GM23338 (cell line): ENCODE results near the gene FRMD4A. TPM values are rescaled to one million over a fixed set of nuclear protein-coding genes. Genes with fewer than 3 reads are reported as not detected.

Source experiments
- ATAC-seq: fragments of 200-7000 bp; cut with Tn5 transposase; 3 replicates; pipeline ENCODE4 v1.9.1; 2020
- DNase-seq: peaks from one replicate; pipeline ENCODE4 v3.0.0-alpha.2; 2015; ENCODE audit warnings: low spot score
- H2AFZ ChIP-seq: fragments of 200-600 bp; sonication (generic); 2 replicates; pipeline ENCODE4 v1.8.0; 2016; ENCODE audit warnings: antibody characterized with exemption, mild to moderate bottlenecking, moderate library complexity
- H3F3A ChIP-seq: fragments of 200-600 bp; sonication (generic); replicated peaks from 2 replicates; pipeline ENCODE4 v1.8.0; 2017; ENCODE audit warnings: antibody characterized with exemption, mixed run types, low read depth
- H3K27ac ChIP-seq: fragments of 200-600 bp; sonication (generic); 2 replicates; pipeline ENCODE4 v1.6.1; 2016; ENCODE audit warnings: low read depth
- H3K27me3 ChIP-seq: fragments of 200-600 bp; sonication (generic); 2 replicates; pipeline ENCODE4 v1.8.0; 2016; ENCODE audit warnings: mild to moderate bottlenecking, mixed run types, moderate library complexity; ENCODE audit not compliant: insufficient read depth
- H3K36me3 ChIP-seq: fragments of 200-600 bp; sonication (generic); 2 replicates; pipeline ENCODE4 v1.8.0; 2016; ENCODE audit warnings: mild to moderate bottlenecking; ENCODE audit not compliant: insufficient read depth
- H3K4me1 ChIP-seq: fragments of 200-600 bp; sonication (generic); 2 replicates; pipeline ENCODE4 v1.8.0; 2016; ENCODE audit warnings: mild to moderate bottlenecking, moderate library complexity; ENCODE audit not compliant: insufficient read depth
- H3K4me2 ChIP-seq: fragments of 200-600 bp; sonication (generic); 2 replicates; pipeline ENCODE4 v1.7.1; 2017; ENCODE audit warnings: mixed run types
- H3K4me3 ChIP-seq: fragments of 200-600 bp; sonication (generic); 2 replicates; pipeline ENCODE4 v1.6.1; 2016; ENCODE audit warnings: mixed run types
- H3K79me2 ChIP-seq: fragments of 200-600 bp; sonication (generic); replicated peaks from 2 replicates; pipeline ENCODE4 v1.8.0; 2017; ENCODE audit warnings: mild to moderate bottlenecking; ENCODE audit not compliant: insufficient read depth
- H3K9me2 ChIP-seq: fragments of 200-600 bp; sonication (generic); 2 replicates; pipeline ENCODE4 v1.8.0; 2017; ENCODE audit not compliant: insufficient read depth
- H4K20me1 ChIP-seq: fragments of 200-600 bp; sonication (generic); replicated peaks from 2 replicates; pipeline ENCODE4 v1.8.0; 2017; ENCODE audit warnings: mild to moderate bottlenecking; ENCODE audit not compliant: insufficient read depth
- H3K27ac Mint-ChIP-seq: 2 replicates; pipeline ENCODE4 v1.8.0; 2020; ENCODE audit warnings: inconsistent platforms, mild to moderate bottlenecking, moderate library complexity, mixed read lengths
- H3K27me3 Mint-ChIP-seq: 3 replicates; pipeline ENCODE4 v1.8.0; 2022; ENCODE audit warnings: low read depth, mild to moderate bottlenecking, moderate library complexity, mixed read lengths, inconsistent platforms; ENCODE audit not compliant: insufficient read depth, poor library complexity
- H3K36me3 Mint-ChIP-seq: 3 replicates; pipeline ENCODE4 v1.8.0; 2021; ENCODE audit warnings: low read depth, mild to moderate bottlenecking, inconsistent platforms, moderate library complexity, mixed read lengths
- H3K4me1 Mint-ChIP-seq: 3 replicates; pipeline ENCODE4 v1.8.0; 2020; ENCODE audit warnings: mild to moderate bottlenecking, inconsistent platforms, mixed read lengths
- H3K4me3 Mint-ChIP-seq: 3 replicates; pipeline ENCODE4 v1.8.0; 2021; ENCODE audit warnings: moderate library complexity, mild to moderate bottlenecking, inconsistent platforms, mixed read lengths
- H3K9me3 Mint-ChIP-seq: 3 replicates; pipeline ENCODE4 v1.8.0; 2020; ENCODE audit warnings: moderate library complexity, mild to moderate bottlenecking, inconsistent platforms, mixed read lengths
- CREB1 ChIP-seq: fragments of 250-450 bp; sonication (Bioruptor Pico); IDR thresholded peaks from 2 replicates; pipeline ENCODE4 v1.5.0; 2020; ENCODE audit warnings: low read depth, mild to moderate bottlenecking, moderate library complexity
- EZH2 ChIP-seq: fragments of 200-600 bp; sonication (generic); IDR thresholded peaks from one replicate; pipeline ENCODE4 v1.8.0; 2017; ENCODE audit warnings: antibody characterized with exemption, mild to moderate bottlenecking, low read depth; ENCODE audit not compliant: unreplicated experiment
- EZH2phosphoT487 ChIP-seq: fragments of 200-600 bp; sonication (generic); IDR thresholded peaks from one replicate; pipeline ENCODE4 v1.8.1; 2018; ENCODE audit warnings: antibody characterized with exemption; ENCODE audit not compliant: unreplicated experiment
- JUNB ChIP-seq: IDR thresholded peaks from one replicate; pipeline ENCODE4 v1.6.1; 2016; ENCODE audit warnings: antibody characterized with exemption; ENCODE audit not compliant: unreplicated experiment
- NANOG ChIP-seq: IDR thresholded peaks from 2 replicates; pipeline ENCODE4 v1.6.1; 2016; ENCODE audit warnings: antibody characterized with exemption, borderline replicate concordance
- POLR2AphosphoS5 ChIP-seq: IDR thresholded peaks from 2 replicates; pipeline ENCODE4 v1.6.1; 2016; ENCODE audit warnings: antibody characterized with exemption, low read depth
- STAT1 ChIP-seq: IDR thresholded peaks from one replicate; pipeline ENCODE4 v1.6.1; 2016; ENCODE audit warnings: antibody characterized with exemption; ENCODE audit not compliant: unreplicated experiment
- ZNF114 ChIP-seq: fragments of 250-450 bp; sonication (Bioruptor Pico); IDR thresholded peaks from 2 replicates; pipeline ENCODE4 v1.5.0; 2020; ENCODE audit warnings: mild to moderate bottlenecking, moderate library complexity
- ZNF331 ChIP-seq: fragments of 250-450 bp; sonication (Bioruptor Pico); IDR thresholded peaks from 2 replicates; pipeline ENCODE4 v1.5.0; 2020; ENCODE audit warnings: low read depth, mild to moderate bottlenecking, moderate library complexity
- ZNF462 ChIP-seq: fragments of 250-450 bp; sonication (Bioruptor Pico); IDR thresholded peaks from 2 replicates; pipeline ENCODE4 v1.5.0; 2020; ENCODE audit warnings: mild to moderate bottlenecking, moderate library complexity
- polyA plus RNA-seq: library from polyadenylated mRNA; unstranded; fragments of >200 nt; fragmentation: Nextera tagmentation; extraction: Ambion mirVana; gene quantifications from 2 replicates; pipeline ENCODE4 v1.2.1, GENCODE V29; 2016
- total RNA-seq: library from RNA; depleted of rRNA; stranded (reverse); fragments of >200 nt; shearing (Covaris generic); gene quantifications from 2 replicates; pipeline ENCODE4 v1.2.3, GENCODE V29; 2014
- TF ChIP-seq, protein P1 (sequence below): IDR thresholded peaks from 2 replicates; pipeline ENCODE4 v1.6.1; 2016; ENCODE audit warnings: antibody characterized with exemption
- TF ChIP-seq, protein P2 (sequence below), 2 experiments: fragments of 200-600 bp in 1 of 2; sonication (generic) in 1 of 2; conservative IDR thresholded peaks; 2 replicates each; pipeline versions ENCODE4 v1.5.1 to v1.6.1; 2016 to 2017; ENCODE audit warnings: antibody characterized with exemption in 2 of 2, low read depth in 2 of 2, mild to moderate bottlenecking in 2 of 2, moderate library complexity in 1 of 2
- TF ChIP-seq, protein P3 (sequence below): IDR thresholded peaks from one replicate; pipeline ENCODE4 v1.6.1; 2018; ENCODE audit warnings: antibody characterized with exemption; ENCODE audit not compliant: unreplicated experiment

FRMD4A gene
- total and polyA plus RNA-seq, 2 experiments from 2014 or later: 14.0 to 20.1 TPM

- ATAC-seq: no peak
These were observed 706.1 kb downstream of the FRMD4A start for GRCh38 chr10:13624630-13625029.

More at GRCh38 chr10:13624630-13625029, 706.1 kb downstream of the FRMD4A start:
- no peak for TF ChIP-seq EZH2phosphoT487
- TF ChIP-seq NANOG: no peak
- no peak for TF ChIP-seq EZH2
- TF ChIP-seq ZNF331 (CRISPR knock-in tag): no peak
- TF ChIP-seq, protein P1, sequence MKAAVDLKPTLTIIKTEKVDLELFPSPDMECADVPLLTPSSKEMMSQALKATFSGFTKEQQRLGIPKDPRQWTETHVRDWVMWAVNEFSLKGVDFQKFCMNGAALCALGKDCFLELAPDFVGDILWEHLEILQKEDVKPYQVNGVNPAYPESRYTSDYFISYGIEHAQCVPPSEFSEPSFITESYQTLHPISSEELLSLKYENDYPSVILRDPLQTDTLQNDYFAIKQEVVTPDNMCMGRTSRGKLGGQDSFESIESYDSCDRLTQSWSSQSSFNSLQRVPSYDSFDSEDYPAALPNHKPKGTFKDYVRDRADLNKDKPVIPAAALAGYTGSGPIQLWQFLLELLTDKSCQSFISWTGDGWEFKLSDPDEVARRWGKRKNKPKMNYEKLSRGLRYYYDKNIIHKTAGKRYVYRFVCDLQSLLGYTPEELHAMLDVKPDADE: no peak
- no peak for TF ChIP-seq ZNF114 (CRISPR knock-in tag)
- TF ChIP-seq ZNF462: no peak
- no peak for TF ChIP-seq POLR2AphosphoS5
- TF ChIP-seq, protein P2, sequence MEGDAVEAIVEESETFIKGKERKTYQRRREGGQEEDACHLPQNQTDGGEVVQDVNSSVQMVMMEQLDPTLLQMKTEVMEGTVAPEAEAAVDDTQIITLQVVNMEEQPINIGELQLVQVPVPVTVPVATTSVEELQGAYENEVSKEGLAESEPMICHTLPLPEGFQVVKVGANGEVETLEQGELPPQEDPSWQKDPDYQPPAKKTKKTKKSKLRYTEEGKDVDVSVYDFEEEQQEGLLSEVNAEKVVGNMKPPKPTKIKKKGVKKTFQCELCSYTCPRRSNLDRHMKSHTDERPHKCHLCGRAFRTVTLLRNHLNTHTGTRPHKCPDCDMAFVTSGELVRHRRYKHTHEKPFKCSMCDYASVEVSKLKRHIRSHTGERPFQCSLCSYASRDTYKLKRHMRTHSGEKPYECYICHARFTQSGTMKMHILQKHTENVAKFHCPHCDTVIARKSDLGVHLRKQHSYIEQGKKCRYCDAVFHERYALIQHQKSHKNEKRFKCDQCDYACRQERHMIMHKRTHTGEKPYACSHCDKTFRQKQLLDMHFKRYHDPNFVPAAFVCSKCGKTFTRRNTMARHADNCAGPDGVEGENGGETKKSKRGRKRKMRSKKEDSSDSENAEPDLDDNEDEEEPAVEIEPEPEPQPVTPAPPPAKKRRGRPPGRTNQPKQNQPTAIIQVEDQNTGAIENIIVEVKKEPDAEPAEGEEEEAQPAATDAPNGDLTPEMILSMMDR (conservative IDR thresholded peaks at IDR 0.05; ENCODE audit: low read depth in 2 of 2): no peak
- no peak for TF ChIP-seq CREB1 (CRISPR knock-in tag)
- no peak for TF ChIP-seq JUNB
- no peak for TF ChIP-seq STAT1
- TF ChIP-seq, protein P3, sequence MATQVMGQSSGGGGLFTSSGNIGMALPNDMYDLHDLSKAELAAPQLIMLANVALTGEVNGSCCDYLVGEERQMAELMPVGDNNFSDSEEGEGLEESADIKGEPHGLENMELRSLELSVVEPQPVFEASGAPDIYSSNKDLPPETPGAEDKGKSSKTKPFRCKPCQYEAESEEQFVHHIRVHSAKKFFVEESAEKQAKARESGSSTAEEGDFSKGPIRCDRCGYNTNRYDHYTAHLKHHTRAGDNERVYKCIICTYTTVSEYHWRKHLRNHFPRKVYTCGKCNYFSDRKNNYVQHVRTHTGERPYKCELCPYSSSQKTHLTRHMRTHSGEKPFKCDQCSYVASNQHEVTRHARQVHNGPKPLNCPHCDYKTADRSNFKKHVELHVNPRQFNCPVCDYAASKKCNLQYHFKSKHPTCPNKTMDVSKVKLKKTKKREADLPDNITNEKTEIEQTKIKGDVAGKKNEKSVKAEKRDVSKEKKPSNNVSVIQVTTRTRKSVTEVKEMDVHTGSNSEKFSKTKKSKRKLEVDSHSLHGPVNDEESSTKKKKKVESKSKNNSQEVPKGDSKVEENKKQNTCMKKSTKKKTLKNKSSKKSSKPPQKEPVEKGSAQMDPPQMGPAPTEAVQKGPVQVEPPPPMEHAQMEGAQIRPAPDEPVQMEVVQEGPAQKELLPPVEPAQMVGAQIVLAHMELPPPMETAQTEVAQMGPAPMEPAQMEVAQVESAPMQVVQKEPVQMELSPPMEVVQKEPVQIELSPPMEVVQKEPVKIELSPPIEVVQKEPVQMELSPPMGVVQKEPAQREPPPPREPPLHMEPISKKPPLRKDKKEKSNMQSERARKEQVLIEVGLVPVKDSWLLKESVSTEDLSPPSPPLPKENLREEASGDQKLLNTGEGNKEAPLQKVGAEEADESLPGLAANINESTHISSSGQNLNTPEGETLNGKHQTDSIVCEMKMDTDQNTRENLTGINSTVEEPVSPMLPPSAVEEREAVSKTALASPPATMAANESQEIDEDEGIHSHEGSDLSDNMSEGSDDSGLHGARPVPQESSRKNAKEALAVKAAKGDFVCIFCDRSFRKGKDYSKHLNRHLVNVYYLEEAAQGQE: no peak
- H3K27me3 ChIP-seq: no peaks in the 10 kb centered on the region
- H3K27ac Mint-ChIP-seq: no peak overlapping the region
- H3K4me3 Mint-ChIP-seq: no peak overlapping the region
- no peak for DNase-seq
- H3K27me3 Mint-ChIP-seq: no peaks in the 10 kb centered on the region
- no peak overlapping the region for H3K27ac ChIP-seq
- no peak overlapping the region for H3K4me3 ChIP-seq
- peaks cover 7% of the 10 kb centered on the region for H3K4me1 Mint-ChIP-seq
- no peaks in the 10 kb centered on the region for H3K36me3 ChIP-seq
- H3K4me1 ChIP-seq: peaks cover 17% of the 10 kb centered on the region
- no peaks in the 10 kb centered on the region for H4K20me1 ChIP-seq
- H3K9me3 Mint-ChIP-seq: no peaks in the 10 kb centered on the region
- no peak overlapping the region for H3K4me2 ChIP-seq
- H3K36me3 Mint-ChIP-seq: no peaks in the 10 kb centered on the region
- H3K79me2 ChIP-seq: no peaks in the 10 kb centered on the region
- no peaks in the 10 kb centered on the region for H3F3A ChIP-seq
- no peaks in the 10 kb centered on the region for H3K9me2 ChIP-seq
- H2AFZ ChIP-seq: no peak overlapping the region
